Placental epithelial cell (primary cell): ENCODE measurements around the gene METTL18. TPM values are rescaled to one million over a fixed set of nuclear protein-coding genes. Genes with fewer than 3 reads are reported as not detected.

Experiments used
- total RNA-seq: library from RNA; depleted of rRNA; stranded (reverse); fragments of >200 nt; gene quantifications from 2 replicates; pipeline ENCODE4 v1.2.3, GENCODE V29; 2012

METTL18 gene
- total RNA-seq = 8.9 and 9.4 TPM in 2 replicates

GRCh38 chr1:169794530-169795416 is at the start of gene METTL18:
Gene METTL18 (minus strand): TSS chr1:169794907. CDS start chr1:169793695, 1,212 bp downstream.

Other genes with a start within 250 kb of the METTL18 start
- gene F5, start 208.4 kb downstream of the METTL18 start, total RNA-seq = not detected in 2 replicates
- not detected in 2 replicates for gene SELP, start 164.8 kb downstream of the METTL18 start, total RNA-seq
- 0.39 TPM in 1 of 2 replicates, not detected in the other for gene SELL, start 83.3 kb downstream of the METTL18 start, total RNA-seq
- not detected in 2 replicates for gene SELE, start 60.8 kb downstream of the METTL18 start, total RNA-seq
- gene SCYL3, start 99.0 kb upstream of the METTL18 start, total RNA-seq = 13.7 and 16.3 TPM in 2 replicates